Activated B cell treated with CpG ODN at 0.5 μM for 24 hours (primary cell): ENCODE measurements around the gene WFIKKN2. TPM values are rescaled to one million over a fixed set of nuclear protein-coding genes. Genes with fewer than 3 reads are reported as not detected.

Experiments
- ATAC-seq: fragments of 200-7000 bp; cut with Tn5 transposase; one replicate; pipeline ENCODE4 v1.10.0; 2021; ENCODE audit warnings: low read depth, mild to moderate bottlenecking, moderate library complexity
- CTCF ChIA-PET: fragments of 350-600 bp; sonication (Branson Sonifier 250); formaldehyde crosslinking; loops from one replicate; lab custom pipeline; 2021; ENCODE audit warnings: antibody characterized with exemption; lab: Charles Lee
- POLR2A ChIA-PET: fragments of 350-600 bp; sonication (Branson Sonifier 250); formaldehyde crosslinking; loops from one replicate; lab custom pipeline; 2021; ENCODE audit warnings: antibody characterized with exemption; lab: Charles Lee
- DNase-seq: peaks from one replicate; pipeline ENCODE4 v3.0.0; 2022
- H3K27ac Mint-ChIP-seq: one replicate; pipeline ENCODE4 v1.8.0; 2020; ENCODE audit warnings: mixed read lengths
- H3K27me3 Mint-ChIP-seq: one replicate; pipeline ENCODE4 v1.8.0; 2021; ENCODE audit warnings: mixed read lengths
- H3K36me3 Mint-ChIP-seq: one replicate; pipeline ENCODE4 v1.8.0; 2021; ENCODE audit warnings: low read depth, mixed read lengths
- H3K4me1 Mint-ChIP-seq: one replicate; pipeline ENCODE4 v1.8.0; 2021; ENCODE audit warnings: mixed read lengths
- H3K4me3 Mint-ChIP-seq: one replicate; pipeline ENCODE4 v1.8.0; 2020; ENCODE audit warnings: mild to moderate bottlenecking, mixed read lengths
- H3K9me3 Mint-ChIP-seq: one replicate; pipeline ENCODE4 v1.8.0; 2020; ENCODE audit warnings: mixed read lengths
- intact Hi-C: fragments of 100-400 bp; cut with micrococcal nuclease; formaldehyde crosslinking; loops from one replicate; pipeline ENCODE4 v1.15.1; 2024
- total RNA-seq: library from RNA; stranded (reverse); gene quantifications from 2 replicates; pipeline ENCODE4 v1.2.3, GENCODE V29; 2022
- TF ChIP-seq, protein P1 (sequence below): fragments of 200-600 bp; IDR thresholded peaks from one replicate; pipeline ENCODE4 v1.8.0; 2022; ENCODE audit warnings: antibody characterized with exemption, mild to moderate bottlenecking

WFIKKN2 gene
- total RNA-seq, 1 donor from 2014 or later = not detected

DNA sequence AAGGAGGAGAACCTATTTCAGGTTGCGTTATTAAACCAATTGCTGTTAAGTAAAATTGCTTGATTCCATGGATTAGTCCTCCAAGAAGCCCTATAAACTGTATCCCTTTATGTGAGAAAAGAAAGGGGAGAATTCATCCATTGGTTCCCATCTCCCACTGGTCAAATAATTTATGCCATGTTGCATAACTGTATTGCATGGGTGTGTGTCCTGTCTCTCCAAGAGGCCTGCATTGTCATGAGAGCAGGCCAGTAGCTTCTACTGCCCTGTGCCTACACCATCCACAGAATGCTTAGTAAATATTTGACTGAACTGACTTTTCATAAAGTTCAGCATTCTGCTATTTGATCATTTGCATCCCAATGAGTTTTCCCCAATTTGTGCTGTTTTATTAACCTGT lies 42.5 kb downstream of the WFIKKN2 start:
- intact Hi-C loops = no loop called here
- Mint-ChIP-seq H3K9me3 (peaks cover 2% of the 10 kb centered on the region), H3K27ac (no peak overlapping the region), H3K27me3 (no peaks in the 10 kb centered on the region), H3K36me3 (no peaks in the 10 kb centered on the region), H3K4me1 (peaks cover 4% of the 10 kb centered on the region), H3K4me3 (no peak overlapping the region)
- ATAC-seq = no peak
- DNase-seq = no peak
- CTCF ChIA-PET = no interaction called here
- POLR2A ChIA-PET = interaction anchor here (0.6 to 3.4 kb wide), 3 partner anchors 12 to 289 kb away, joined by 4 to 21 read pairs (median 4); partner anchors contain the start of gene TOB1
- TF ChIP-seq, protein P1, sequence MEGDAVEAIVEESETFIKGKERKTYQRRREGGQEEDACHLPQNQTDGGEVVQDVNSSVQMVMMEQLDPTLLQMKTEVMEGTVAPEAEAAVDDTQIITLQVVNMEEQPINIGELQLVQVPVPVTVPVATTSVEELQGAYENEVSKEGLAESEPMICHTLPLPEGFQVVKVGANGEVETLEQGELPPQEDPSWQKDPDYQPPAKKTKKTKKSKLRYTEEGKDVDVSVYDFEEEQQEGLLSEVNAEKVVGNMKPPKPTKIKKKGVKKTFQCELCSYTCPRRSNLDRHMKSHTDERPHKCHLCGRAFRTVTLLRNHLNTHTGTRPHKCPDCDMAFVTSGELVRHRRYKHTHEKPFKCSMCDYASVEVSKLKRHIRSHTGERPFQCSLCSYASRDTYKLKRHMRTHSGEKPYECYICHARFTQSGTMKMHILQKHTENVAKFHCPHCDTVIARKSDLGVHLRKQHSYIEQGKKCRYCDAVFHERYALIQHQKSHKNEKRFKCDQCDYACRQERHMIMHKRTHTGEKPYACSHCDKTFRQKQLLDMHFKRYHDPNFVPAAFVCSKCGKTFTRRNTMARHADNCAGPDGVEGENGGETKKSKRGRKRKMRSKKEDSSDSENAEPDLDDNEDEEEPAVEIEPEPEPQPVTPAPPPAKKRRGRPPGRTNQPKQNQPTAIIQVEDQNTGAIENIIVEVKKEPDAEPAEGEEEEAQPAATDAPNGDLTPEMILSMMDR = no peak

DNA sequence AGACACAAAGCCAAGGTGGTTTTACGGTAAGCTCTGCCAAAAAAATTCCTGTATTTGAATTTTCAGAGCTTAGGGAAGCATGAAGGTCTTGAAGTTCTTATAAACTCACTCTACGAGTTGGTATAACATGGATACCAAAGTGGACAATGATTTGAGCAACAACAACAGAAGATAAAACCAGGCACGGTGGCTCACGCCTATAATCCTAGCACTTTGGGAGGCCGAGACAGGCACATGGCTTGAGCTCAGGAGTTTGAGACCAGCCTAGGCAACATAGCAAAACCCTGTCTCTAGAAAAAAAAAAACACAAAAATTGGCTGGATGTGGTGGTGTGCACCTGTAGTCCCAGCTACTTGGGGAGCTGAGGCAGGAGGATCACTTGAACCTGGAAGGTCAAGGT lies 43.7 kb downstream of the WFIKKN2 start:
- intact Hi-C loops = no loop called here
- no peak for DNase-seq
- no peaks in the 10 kb centered on the region for H3K27me3 Mint-ChIP-seq
- H3K36me3 Mint-ChIP-seq = no peaks in the 10 kb centered on the region
- no peak overlapping the region for H3K4me3 Mint-ChIP-seq
- TF ChIP-seq, protein P1 = no peak
- POLR2A ChIA-PET = interaction anchor here (0.6 to 1.4 kb wide), 4 partner anchors 13 to 322 kb away, joined by 3 to 7 read pairs (median 4); partner anchors contain the start of gene TOB1
- H3K4me1 Mint-ChIP-seq = peaks cover 10% of the 10 kb centered on the region
- ATAC-seq = no peak
- CTCF ChIA-PET = no interaction called here
- H3K27ac Mint-ChIP-seq = no peak overlapping the region
- H3K9me3 Mint-ChIP-seq = peaks cover 2% of the 10 kb centered on the region

DNA sequence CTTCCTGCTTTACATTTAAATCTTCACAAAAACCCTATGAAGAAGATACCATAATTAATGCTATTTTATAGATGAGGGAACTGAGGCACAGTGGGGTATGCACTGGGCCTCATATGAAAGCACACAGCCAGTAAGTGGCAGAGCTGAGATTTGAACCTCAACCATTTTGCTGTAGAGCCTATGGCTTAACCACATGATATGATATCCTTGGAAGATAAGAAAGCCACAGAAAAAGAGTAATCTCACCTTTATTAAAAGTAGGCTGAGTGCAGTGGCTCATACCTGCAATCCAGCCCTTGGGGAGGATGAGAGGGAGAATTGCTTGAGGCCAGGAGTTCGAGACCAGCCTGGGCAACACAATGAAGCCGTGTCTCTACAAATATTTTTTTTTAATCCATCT lies 45.8 kb downstream of the WFIKKN2 start:
- CTCF ChIA-PET = no interaction called here
- Mint-ChIP-seq H3K4me1 (peaks cover 13% of the 10 kb centered on the region), H3K27me3 (no peaks in the 10 kb centered on the region), H3K4me3 (no peak overlapping the region), H3K9me3 (peaks cover 2% of the 10 kb centered on the region), H3K36me3 (no peaks in the 10 kb centered on the region), H3K27ac (no peak overlapping the region)
- ATAC-seq = no peak
- intact Hi-C loops = no loop called here
- POLR2A ChIA-PET = interaction anchor here (0.6 kb wide), 1 partner anchor 253 kb away, joined by 3 read pairs; no protein-coding TSS in a partner anchor
- TF ChIP-seq, protein P1 = no peak
- no peak for DNase-seq

DNA sequence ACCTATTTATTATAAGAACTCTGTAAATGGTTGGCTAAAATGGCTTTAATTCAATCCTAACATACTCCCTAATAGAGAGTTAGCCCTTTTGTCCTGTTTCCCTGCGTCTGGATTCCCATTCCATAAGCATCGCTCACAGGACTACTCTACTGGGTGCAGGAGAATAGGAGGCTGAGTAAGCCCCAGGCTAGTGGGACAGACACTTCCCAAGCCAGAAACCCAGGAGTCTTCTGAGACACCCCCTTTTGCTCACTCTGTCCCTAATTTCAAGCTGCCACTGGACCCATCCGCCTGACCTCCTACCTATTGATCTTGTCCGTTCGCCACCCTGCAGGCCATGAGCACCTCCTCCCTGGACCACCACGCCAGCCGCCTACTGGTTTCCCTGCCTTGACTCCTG lies 47.5 kb downstream of the WFIKKN2 start:
- CTCF ChIA-PET = interaction anchor here (1.2 kb wide), 1 partner anchor 31 kb away, joined by 5 read pairs; no protein-coding TSS in a partner anchor
- H3K4me3 Mint-ChIP-seq = no peak overlapping the region
- TF ChIP-seq, protein P1 = no peak
- ATAC-seq = no peak
- POLR2A ChIA-PET = interaction anchor here (1.6 to 4.1 kb wide), 2 partner anchors 16 to 270 kb away, joined by 5 to 41 read pairs; partner anchors contain the start of genes NME1 and TOB1
- peaks cover 2% of the 10 kb centered on the region for H3K9me3 Mint-ChIP-seq
- peaks cover 13% of the 10 kb centered on the region for H3K4me1 Mint-ChIP-seq
- no peak overlapping the region for H3K27ac Mint-ChIP-seq
- no peaks in the 10 kb centered on the region for H3K27me3 Mint-ChIP-seq
- H3K36me3 Mint-ChIP-seq = no peaks in the 10 kb centered on the region
- intact Hi-C loops = no loop called here
- DNase-seq = no peak

DNA sequence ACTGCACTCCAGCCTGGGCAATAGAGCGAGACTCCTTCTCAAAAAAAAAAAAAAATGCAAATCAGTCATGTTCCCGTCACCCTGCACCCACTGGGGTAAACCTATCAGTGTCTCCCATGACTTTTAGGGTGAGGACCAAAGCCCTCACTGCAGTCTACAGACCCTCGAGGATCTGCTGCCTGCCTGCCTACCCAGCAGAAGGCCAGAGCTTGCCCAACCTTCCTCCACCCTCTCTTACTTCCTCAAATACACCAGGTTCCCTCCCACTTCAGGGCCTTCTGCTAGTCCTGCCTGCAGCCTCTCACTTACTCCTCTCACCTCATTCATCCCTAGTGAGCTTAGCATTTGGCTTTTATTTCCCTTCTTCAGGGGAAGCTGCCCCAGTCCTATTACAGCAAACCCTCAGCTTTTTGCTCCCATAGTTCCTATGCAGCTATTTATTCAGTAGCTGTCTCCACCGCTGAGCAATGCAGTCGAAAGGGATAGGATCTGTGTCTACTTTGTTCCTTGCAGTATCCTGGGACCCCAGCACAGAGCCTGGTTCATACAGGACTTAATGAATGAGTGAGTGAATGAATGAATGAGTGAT lies 48.6 kb downstream of the WFIKKN2 start:
- CTCF ChIA-PET = interaction anchor here (0.7 to 1.2 kb wide), 2 partner anchors 21 to 32 kb away, joined by 3 to 5 read pairs; no protein-coding TSS in a partner anchor
- H3K4me1 Mint-ChIP-seq = peaks cover 13% of the 10 kb centered on the region
- no peaks in the 10 kb centered on the region for H3K36me3 Mint-ChIP-seq
- no peak overlapping the region for H3K27ac Mint-ChIP-seq
- DNase-seq = no peak
- no peak overlapping the region for H3K4me3 Mint-ChIP-seq
- intact Hi-C loops = loop anchor here (2.0 kb wide), 1 partner anchor 17 kb away; the partner anchor contains the start of gene TOB1
- TF ChIP-seq, protein P1 = no peak
- POLR2A ChIA-PET = interaction anchor here (1.1 to 4.1 kb wide), 3 partner anchors 11 to 269 kb away, joined by 4 to 41 read pairs (median 5); partner anchors contain the start of genes NME1 and TOB1
- ATAC-seq = peak; percentile 94
- H3K27me3 Mint-ChIP-seq = no peaks in the 10 kb centered on the region
- peaks cover 2% of the 10 kb centered on the region for H3K9me3 Mint-ChIP-seq
